Panc1 (cell line): Measurements from ENCODE around the gene DNM1.

Experiments
- CTCF ChIP-seq: fragments of 450-650 bp; IDR thresholded peaks from 2 replicates; pipeline ENCODE4 v1.5.1; 2017; ENCODE audit warnings: mild to moderate bottlenecking
- POLR2AphosphoS5 ChIP-seq: IDR thresholded peaks from 2 replicates; pipeline ENCODE4 v1.6.1; 2012; ENCODE audit warnings: mild to moderate bottlenecking, low read depth, low read length, moderate library complexity
- SIN3A ChIP-seq: IDR thresholded peaks from 2 replicates; pipeline ENCODE4 v1.6.1; 2012; ENCODE audit warnings: low read depth, mild to moderate bottlenecking, low read length, moderate library complexity, borderline replicate concordance; ENCODE audit not compliant: insufficient read depth
- TCF7L2 ChIP-seq: IDR thresholded peaks from 2 replicates; pipeline ENCODE4 v1.6.1; 2011; ENCODE audit warnings: mild to moderate bottlenecking, low read depth, low read length, inconsistent platforms

- TF ChIP-seq CTCF (no peak), TCF7L2 (no peak), POLR2AphosphoS5 (no peak), SIN3A (no peak)
Observed at GRCh38 chr9:128232528-128233428, 29.6 kb downstream of the DNM1 start.
